ENCODE results near the gene MTURN.

The MTURN gene

GRCh38 chr7:30136117-30136731, 1.4 kb downstream of the MTURN start:
- DNase-seq = no peak

- no peak for DNase-seq
Measured at GRCh38 chr7:30136743-30137485, 2.1 kb downstream of the MTURN start.

DNA sequence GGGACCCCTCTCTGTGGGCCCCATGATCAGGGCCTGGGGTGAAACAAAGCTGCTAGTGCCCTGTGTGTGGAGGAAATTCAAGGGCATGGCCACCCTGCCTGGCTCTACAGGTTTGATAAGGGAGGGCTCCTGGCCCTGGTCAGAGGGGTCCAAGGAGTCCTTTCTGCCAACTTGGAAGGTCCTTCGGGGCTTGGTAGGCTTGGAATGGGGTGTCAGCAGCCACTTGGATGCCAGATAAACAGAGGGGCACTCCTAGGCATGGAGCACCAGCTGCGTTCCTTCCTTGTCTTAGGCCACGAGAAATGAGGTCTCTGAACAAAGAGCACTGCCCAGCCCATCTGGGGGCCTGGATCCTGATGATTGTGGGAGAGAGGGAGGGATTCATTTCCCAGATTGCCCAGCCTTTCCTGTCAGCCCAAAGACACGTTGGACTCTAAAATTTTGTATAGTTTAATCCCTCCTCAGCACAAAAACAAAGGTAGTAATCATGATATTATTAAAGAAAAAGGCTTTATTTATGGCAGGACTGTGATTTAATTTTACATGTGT, 5.1 kb downstream of the MTURN start:
- DNase-seq = no peak

GRCh38 chr7:30140456-30140855, 5.7 kb downstream of the MTURN start:
- no peak for DNase-seq

GRCh38 chr7:30142710-30143109, 7.9 kb downstream of the MTURN start:
- DNase-seq = no peak

- DNase-seq = no peak
Measured at GRCh38 chr7:30143748-30144251, 9.0 kb downstream of the MTURN start.

DNA sequence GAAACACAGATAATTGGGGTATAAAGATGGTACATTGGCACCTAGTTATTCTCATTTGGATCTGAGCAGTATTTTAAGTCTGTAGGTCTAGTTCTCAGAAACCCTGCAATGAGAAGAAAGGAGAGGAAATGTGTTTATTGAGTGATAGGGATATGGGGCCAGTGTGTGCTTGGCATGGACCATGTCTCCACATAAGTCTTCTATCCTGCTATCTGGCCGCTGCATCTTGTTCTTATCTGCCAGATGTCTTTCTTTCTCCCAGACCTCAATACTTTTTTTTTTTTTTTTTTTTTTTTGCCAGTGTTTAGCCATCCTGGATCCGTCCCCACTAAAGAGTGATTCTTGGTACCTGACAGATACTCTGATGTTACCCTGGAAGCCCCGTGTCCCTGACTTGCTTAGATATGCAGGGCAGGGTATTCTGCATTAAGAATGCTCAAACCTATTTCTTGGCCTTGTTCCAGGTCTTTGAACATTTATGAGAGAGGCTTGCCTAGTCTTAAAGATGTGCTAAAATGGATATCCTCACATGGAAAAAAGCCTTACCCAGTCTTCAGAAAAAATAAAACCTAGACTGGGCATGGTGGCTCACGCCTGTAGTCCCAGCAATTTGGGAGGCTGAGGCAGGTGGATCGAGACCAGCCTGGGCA, 10.0 kb downstream of the MTURN start:
- no peak for DNase-seq

- DNase-seq = no peak
Measured at GRCh38 chr7:30145426-30145970, 10.7 kb downstream of the MTURN start.

DNA sequence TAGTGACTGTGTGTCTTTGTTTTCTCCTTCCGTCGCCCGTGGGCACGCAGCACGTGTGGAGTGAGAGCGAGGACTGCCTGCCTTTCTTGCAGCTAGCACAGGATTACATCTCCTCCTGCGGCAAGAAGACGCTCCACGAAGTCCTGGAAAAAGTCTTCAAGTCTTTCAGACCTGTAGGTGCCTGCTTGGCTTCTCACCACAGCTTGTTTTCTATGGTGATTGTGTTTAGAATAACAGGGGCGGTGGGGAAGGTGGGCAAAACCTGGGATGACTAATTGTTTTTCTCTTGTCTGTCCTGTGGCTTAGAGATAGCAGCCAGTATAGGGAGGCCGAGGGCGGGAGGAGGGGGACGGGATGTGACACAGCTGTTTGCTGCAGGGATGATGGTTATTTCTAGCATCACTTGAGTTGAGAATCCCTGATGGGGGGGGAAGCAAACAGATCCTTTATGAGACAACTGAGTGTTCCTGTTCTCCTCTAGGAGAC, 11.4 kb downstream of the MTURN start:
- no peak for DNase-seq

DNA sequence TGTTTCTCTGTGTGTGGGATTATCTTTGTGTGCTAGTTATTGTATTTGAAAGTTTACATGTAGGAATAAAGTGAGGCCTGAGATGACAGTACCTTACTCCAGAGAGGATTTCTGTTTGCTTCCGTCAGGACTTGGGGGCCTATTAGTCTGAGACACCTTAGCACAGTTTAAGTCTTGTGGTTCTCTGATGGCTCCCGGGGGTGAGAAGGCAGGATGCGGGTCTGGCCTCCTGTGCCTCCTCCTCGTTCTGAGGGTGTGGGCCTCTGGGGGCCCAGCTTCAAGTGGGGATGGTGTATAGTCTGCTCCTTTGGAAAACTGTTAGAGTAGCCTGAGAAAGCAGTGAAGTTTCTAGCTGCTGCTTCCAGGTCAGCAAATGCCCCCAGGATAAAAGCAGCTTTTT, 12.4 kb downstream of the MTURN start:
- no peak for DNase-seq

- DNase-seq = peak in 1 of 2 donors; percentile 46
Measured at GRCh38 chr7:30147785-30148184, 13.0 kb downstream of the MTURN start.

- DNase-seq = no peak
Measured at GRCh38 chr7:30148426-30148825, 13.6 kb downstream of the MTURN start.

DNA sequence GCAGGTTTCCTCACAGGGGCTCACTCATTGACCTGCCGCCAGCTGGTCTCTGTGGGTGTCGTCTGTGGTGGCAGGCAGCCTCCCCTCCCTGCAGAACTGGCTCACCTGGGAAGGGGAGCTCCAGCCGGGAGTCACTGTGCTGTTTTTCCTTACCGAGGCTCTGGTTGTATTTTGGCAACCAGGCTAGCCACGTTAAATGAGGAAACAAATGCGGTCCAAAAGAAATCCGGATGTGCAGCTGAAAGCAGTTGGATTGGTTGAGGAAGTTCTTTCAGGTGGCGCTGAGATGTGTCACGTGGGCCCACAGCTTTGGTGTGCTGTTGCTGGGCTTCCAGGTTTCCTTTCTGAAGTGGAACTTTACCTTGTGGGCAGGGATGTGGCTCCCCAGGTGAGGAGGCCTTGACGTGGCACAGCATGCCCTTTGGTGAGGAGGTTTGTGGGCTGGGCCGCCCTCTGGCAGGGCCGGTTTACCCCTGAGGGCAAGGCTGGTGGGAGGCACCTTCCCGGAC, 14.2 kb downstream of the MTURN start:
- DNase-seq = no peak

GRCh38 chr7:30149640-30150272, 15.0 kb downstream of the MTURN start:
- no peak for DNase-seq

DNA sequence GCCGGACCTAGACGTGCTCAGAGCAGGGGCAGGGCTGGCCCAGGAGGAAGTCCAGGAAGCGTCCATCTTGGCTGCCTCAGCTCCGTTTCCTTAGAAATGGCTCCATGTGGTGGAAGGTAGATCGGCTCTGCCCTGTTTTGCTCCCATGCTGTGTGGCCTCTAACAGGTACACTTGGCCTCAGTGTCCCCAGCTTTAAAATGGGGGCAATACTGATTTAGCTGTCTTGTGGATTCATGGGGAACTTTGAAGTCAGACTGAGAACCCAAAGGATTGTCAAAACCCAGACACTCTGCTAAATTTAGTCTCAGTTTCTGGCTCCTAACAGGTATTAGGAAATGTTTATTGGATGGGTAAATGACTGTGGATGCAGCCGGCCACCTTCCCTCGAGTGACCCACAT, 15.9 kb downstream of the MTURN start:
- no peak for DNase-seq

GRCh38 chr7:30154111-30154587, 19.4 kb downstream of the MTURN start:
- DNase-seq = no peak

DNA sequence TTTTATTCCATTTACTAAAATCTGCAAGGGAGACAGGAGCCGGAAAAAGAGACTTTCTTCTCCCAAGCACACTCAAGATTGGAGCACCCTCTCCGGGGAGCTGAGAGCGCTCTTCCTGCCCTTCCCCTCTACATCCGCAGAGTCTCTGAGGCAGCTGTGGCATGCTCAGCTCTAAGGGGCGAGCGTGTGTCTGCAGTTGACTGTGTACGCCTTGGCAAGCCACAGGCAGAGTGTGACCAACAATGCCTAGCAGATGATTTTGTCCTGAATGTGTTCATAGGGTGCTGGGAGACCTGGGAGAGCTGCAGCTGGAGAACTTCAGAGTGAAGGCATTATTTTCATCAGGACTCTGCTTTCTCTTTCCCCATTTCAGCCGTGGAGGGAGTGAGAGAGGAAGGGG, 20.7 kb downstream of the MTURN start:
- DNase-seq = no peak

DNA sequence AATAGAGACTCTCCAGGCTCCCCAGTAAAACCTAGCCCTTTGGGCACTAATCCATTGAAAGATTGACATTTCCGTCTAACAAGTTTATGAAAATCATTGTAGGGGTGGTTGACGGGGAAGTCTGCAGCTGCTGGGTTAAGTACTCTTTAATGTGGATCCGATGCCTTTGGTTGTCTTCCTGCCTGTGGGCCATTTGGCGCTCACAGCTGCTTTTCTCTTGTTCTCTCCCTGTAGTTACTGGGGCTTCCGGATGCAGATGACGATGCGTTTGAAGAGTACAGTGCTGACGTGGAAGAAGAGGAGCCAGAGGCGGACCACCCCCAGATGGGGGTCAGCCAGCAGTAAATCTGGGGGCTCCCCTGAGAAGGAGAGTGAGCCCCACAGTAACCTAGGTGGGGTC, 22.4 kb downstream of the MTURN start:
- DNase-seq = no peak

- no peak for DNase-seq
Measured at GRCh38 chr7:30159163-30159562, 24.4 kb downstream of the MTURN start.

GRCh38 chr7:30159698-30160143, 24.9 kb downstream of the MTURN start:
- DNase-seq = peak in 1 of 2 donors; percentile 36

DNA sequence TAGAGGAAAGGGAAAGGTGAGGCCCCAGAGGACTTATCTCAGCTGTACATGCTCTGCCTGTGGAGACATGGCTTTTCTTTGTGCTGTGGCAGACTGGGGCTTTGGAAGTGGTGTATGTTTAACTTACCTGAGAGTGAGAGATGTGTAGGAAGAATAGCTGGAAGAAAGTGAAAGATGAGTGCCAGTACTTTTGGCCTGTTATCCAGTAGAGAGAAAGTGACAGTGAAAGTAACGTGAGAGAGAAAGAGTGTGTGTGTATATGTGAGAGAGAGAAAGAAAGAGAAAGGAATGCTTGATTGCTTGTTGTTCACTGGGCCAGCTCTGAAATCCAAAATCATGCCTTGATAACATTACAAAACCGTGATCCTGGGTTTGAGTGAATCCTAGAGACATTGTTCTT, 25.5 kb downstream of the MTURN start:
- DNase-seq = no peak

DNA sequence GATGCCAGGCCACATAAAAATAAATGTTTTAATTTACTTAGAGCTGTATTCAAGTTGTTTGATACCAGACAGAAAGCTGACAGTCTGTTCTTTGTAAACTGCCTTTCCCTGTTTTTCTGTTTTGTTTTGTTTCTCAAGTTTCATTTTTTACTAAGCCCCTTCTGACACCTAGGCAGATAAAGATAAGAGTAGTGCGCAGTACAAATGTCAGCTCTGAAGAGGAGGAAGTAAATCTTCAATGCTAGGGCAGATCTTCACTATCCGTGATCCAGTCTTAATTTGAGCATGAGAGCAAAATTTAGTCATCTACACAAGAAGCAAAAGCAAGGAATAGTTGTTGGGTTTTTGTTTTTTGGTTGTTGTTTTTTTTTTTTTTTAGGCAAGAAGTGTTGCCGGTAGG, 27.3 kb downstream of the MTURN start:
- no peak for DNase-seq

Data from hippocampal formation (tissue), 2 donors.